SK-N-MC (cell line): Measurements from ENCODE around the gene ZNF750.

ENCODE experiments used
- EZH2 ChIP-seq: fragments of 200-600 bp; sonication (generic); IDR thresholded peaks from one replicate; pipeline ENCODE4 v1.6.1; 2017; ENCODE audit warnings: antibody characterized with exemption
- FOXP2 ChIP-seq: optimal IDR thresholded peaks from 2 replicates; pipeline ENCODE3; 2011; ENCODE audit warnings: mild to moderate bottlenecking, moderate library complexity; ENCODE audit not compliant: insufficient read depth; ENCODE audit errors: extremely low read length, control extremely low read depth
- POLR2AphosphoS5 ChIP-seq: IDR thresholded peaks from 2 replicates; pipeline ENCODE4 v1.6.1; 2012; ENCODE audit warnings: mild to moderate bottlenecking, low read depth, low read length, borderline replicate concordance

DNA sequence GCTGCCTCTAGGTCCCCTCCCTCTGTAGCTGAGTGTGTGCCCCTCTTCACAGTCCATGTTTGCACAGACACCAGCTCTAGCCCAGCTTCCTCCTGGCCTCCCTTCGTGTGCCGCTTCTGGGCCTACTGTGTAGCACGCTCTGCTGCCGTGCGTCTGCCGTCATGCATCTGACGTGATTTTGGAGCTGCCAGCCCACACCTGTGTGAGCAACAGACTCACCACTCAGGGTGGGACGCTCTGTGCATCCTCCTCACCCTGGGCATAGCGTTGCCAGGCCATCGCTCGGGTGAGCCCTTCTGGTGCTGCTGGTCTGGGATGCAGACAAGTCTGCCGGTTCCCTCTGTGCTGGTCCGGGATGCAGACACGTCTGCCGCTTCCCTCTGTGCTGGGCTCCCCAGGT lies 39.4 kb upstream of the ZNF750 start:
- no peak for TF ChIP-seq POLR2AphosphoS5
- TF ChIP-seq EZH2: no peak
- no peak for TF ChIP-seq FOXP2
